Measurements from ENCODE around the gene EMP1.

GRCh38 chr12:13252024-13252423 lies 55.5 kb downstream of the EMP1 start:
- no peak for TF ChIP-seq PAX5 (IDR thresholded peaks at IDR 0.05; ENCODE audit: insufficient read depth, low read length, severe bottlenecking)
- no peak for TF ChIP-seq POLR2A (IDR thresholded peaks at IDR 0.05; ENCODE audit: low read depth, low read length)
- no peak for TF ChIP-seq POLR2AphosphoS5 (IDR thresholded peaks at IDR 0.05; ENCODE audit: low read depth, low read length)
- no peak for TF ChIP-seq SPI1 (IDR thresholded peaks at IDR 0.05; ENCODE audit: low read depth, low read length)
- TF ChIP-seq TAF1 (IDR thresholded peaks at IDR 0.05; ENCODE audit: low read depth, low read length) = no peak
- TF ChIP-seq POU2F2 (IDR thresholded peaks at IDR 0.05; ENCODE audit: low read depth, low read length) = no peak

Data from GM12891 (cell line).